ENCODE results near the gene C9orf78. TPM values are rescaled to one million over a fixed set of nuclear protein-coding genes. Genes with fewer than 3 reads are reported as not detected.

C9orf78 gene
- total and polyA plus RNA-seq, 8 donors: 16.3 to 38.6 (median 19.0) TPM

- TF ChIP-seq CTCF (IDR thresholded peaks at IDR 0.05): no peak
- WGBS, 2 donors: 23 to 28% methylated on average over 24 to 26 of the region's 26 CpGs
- no peak for FAIRE-seq
- H3K4me3 ChIP-seq: peak overlapping the region; percentile 7 to 84 (median 76)
- DNase-seq: peak in 3 of 6 donors; percentile 32 to 76 (median 63)
- peaks cover 0 to 4% (median 0%) of the 10 kb centered on the region in 3 donors for H3K4me1 ChIP-seq
- no peak overlapping the region for H3K27ac ChIP-seq
- H3K9me3 ChIP-seq: no peaks in the 10 kb centered on the region
- H3K36me3 ChIP-seq: peaks cover 0 to 36% (median 10%) of the 10 kb centered on the region in 3 donors
- intact Hi-C loops (cut with DNase I): no loop called here
- ATAC-seq: peak; percentile 22 to 48 (median 28)
- H3K27me3 ChIP-seq: no peaks in the 10 kb centered on the region
Observed at GRCh38 chr9:129822898-129823541, 12.1 kb downstream of the C9orf78 start.

- H3K36me3 ChIP-seq: peaks cover 0 to 32% (median 8%) of the 10 kb centered on the region in 3 donors
- 75 to 80% methylated on average over 14 of the region's 14 CpGs for WGBS, 2 donors
- ATAC-seq: peak in 1 of 4 donors; percentile 5
- H3K27me3 ChIP-seq: no peaks in the 10 kb centered on the region
- no peak for DNase-seq
- H3K4me1 ChIP-seq: no peaks in the 10 kb centered on the region
- TF ChIP-seq CTCF (IDR thresholded peaks at IDR 0.05): no peak
- no peak for FAIRE-seq
- intact Hi-C loops (cut with DNase I): no loop called here
- H3K9me3 ChIP-seq: no peaks in the 10 kb centered on the region
- no peak overlapping the region for H3K27ac ChIP-seq
- H3K4me3 ChIP-seq: no peak overlapping the region
Observed at GRCh38 chr9:129816501-129817435, 18.3 kb downstream of the C9orf78 start.

GRCh38 chr9:129815278-129815677, 19.8 kb downstream of the C9orf78 start:
- Histone ChIP-seq H3K4me3 (no peak overlapping the region), H3K9me3 (no peaks in the 10 kb centered on the region), H3K27ac (no peak overlapping the region), H3K27me3 (no peaks in the 10 kb centered on the region), H3K4me1 (peaks cover 0 to 7% (median 2%) of the 10 kb centered on the region in 3 donors), H3K36me3 (peaks cover 0 to 19% (median 5%) of the 10 kb centered on the region in 3 donors)
- WGBS, 2 donors: 90 to 93% methylated on average over 11 of the region's 11 CpGs
- no peak for FAIRE-seq
- peak in 1 of 6 donors; percentile 54 for DNase-seq
- no peak for TF ChIP-seq CTCF (IDR thresholded peaks at IDR 0.05)
- intact Hi-C loops (cut with DNase I): no loop called here
- ATAC-seq: no peak

GRCh38 chr9:129814432-129815223, 20.4 kb downstream of the C9orf78 start:
- H3K4me3 ChIP-seq: no peak overlapping the region
- H3K27me3 ChIP-seq: no peaks in the 10 kb centered on the region
- 87 to 88% methylated on average over 17 of the region's 17 CpGs for WGBS, 2 donors
- DNase-seq (no peak), ATAC-seq (no peak), FAIRE-seq (no peak)
- TF ChIP-seq CTCF (IDR thresholded peaks at IDR 0.05): no peak
- H3K4me1 ChIP-seq: peaks cover 0 to 7% (median 3%) of the 10 kb centered on the region in 3 donors
- H3K9me3 ChIP-seq: no peaks in the 10 kb centered on the region
- intact Hi-C loops (cut with DNase I): no loop called here
- no peak overlapping the region for H3K27ac ChIP-seq
- peaks cover 0 to 16% (median 5%) of the 10 kb centered on the region in 3 donors for H3K36me3 ChIP-seq

Measured in pancreas (tissue), 10 donors.